AG10803 (cell line): ENCODE data around the gene AUH.

ENCODE experiments used
- DNase-seq: peaks from one replicate; pipeline ENCODE4 v3.0.0; 2010; ENCODE audit warnings: low read depth
- H3K4me3 ChIP-seq: 2 replicates; pipeline ENCODE4 v1.5.1; 2011; ENCODE audit warnings: mild to moderate bottlenecking, low read length, control low read depth
- CTCF ChIP-seq: conservative IDR thresholded peaks from 2 replicates; pipeline ENCODE4 v1.5.1; 2011; ENCODE audit warnings: mild to moderate bottlenecking, low read length, control low read depth, inconsistent platforms

Gene AUH

GRCh38 chr9:91340395-91340967, 21.2 kb downstream of the AUH start:
- no peak for DNase-seq
- no peak overlapping the region for H3K4me3 ChIP-seq
- no peak for TF ChIP-seq CTCF

GRCh38 chr9:91338681-91339080, 23.0 kb downstream of the AUH start:
- no peak for DNase-seq
- no peak for TF ChIP-seq CTCF
- no peak overlapping the region for H3K4me3 ChIP-seq

GRCh38 chr9:91336786-91337185, 24.9 kb downstream of the AUH start:
- TF ChIP-seq CTCF = no peak
- H3K4me3 ChIP-seq = no peak overlapping the region
- DNase-seq = no peak

- TF ChIP-seq CTCF = no peak
Measured at GRCh38 chr9:91334053-91334452, 27.7 kb downstream of the AUH start.

GRCh38 chr9:91333551-91333950, 28.2 kb downstream of the AUH start:
- no peak for TF ChIP-seq CTCF
- no peak overlapping the region for H3K4me3 ChIP-seq
- no peak for DNase-seq

More at GRCh38 chr9:91334053-91334452, 27.7 kb downstream of the AUH start:
- no peak overlapping the region for H3K4me3 ChIP-seq
- peak; percentile 11 for DNase-seq

- TF ChIP-seq CTCF = no peak
- no peak overlapping the region for H3K4me3 ChIP-seq
- DNase-seq = no peak
Measured at GRCh38 chr9:91332546-91333231, 29.0 kb downstream of the AUH start.

- no peak for TF ChIP-seq CTCF
- H3K4me3 ChIP-seq = no peak overlapping the region
- no peak for DNase-seq
Measured at GRCh38 chr9:91331849-91332248, 29.9 kb downstream of the AUH start.
